Measurements from ENCODE around the gene HTRA2.

HTRA2 gene

GRCh38 chr2:74488643-74489481, 40.9 kb upstream of the HTRA2 start:
- no peak overlapping the region for H3K4me3 ChIP-seq (ENCODE audit: low read depth, low read length)
- TF ChIP-seq CTCF (IDR thresholded peaks at IDR 0.05; ENCODE audit: low read depth, low read length): no peak

GRCh38 chr2:74489906-74490305, 39.8 kb upstream of the HTRA2 start:
- TF ChIP-seq CTCF (IDR thresholded peaks at IDR 0.05; ENCODE audit: low read depth, low read length): no peak
- H3K4me3 ChIP-seq (ENCODE audit: low read depth, low read length): no peak overlapping the region

GRCh38 chr2:74491648-74492544, 37.8 kb upstream of the HTRA2 start:
- H3K4me3 ChIP-seq (ENCODE audit: low read depth, low read length): no peak overlapping the region
- no peak for TF ChIP-seq CTCF (IDR thresholded peaks at IDR 0.05; ENCODE audit: low read depth, low read length)

- H3K4me3 ChIP-seq (ENCODE audit: low read depth, low read length): no peak overlapping the region
- TF ChIP-seq CTCF (IDR thresholded peaks at IDR 0.05; ENCODE audit: low read depth, low read length): no peak
These were observed 36.2 kb upstream of the HTRA2 start for GRCh38 chr2:74493546-74493945.

- no peak for TF ChIP-seq CTCF (IDR thresholded peaks at IDR 0.05; ENCODE audit: low read depth, low read length)
- H3K4me3 ChIP-seq (ENCODE audit: low read depth, low read length): no peak overlapping the region
These were observed 34.3 kb upstream of the HTRA2 start for GRCh38 chr2:74495440-74495839.

- H3K4me3 ChIP-seq (ENCODE audit: low read depth, low read length): no peak overlapping the region
- TF ChIP-seq CTCF (IDR thresholded peaks at IDR 0.05; ENCODE audit: low read depth, low read length): no peak
These were observed 32.5 kb upstream of the HTRA2 start for GRCh38 chr2:74496997-74497776.
